GM21515 (cell line): ENCODE results near the gene TTC23L.
A peak's percentile ranks its signal among the peaks of the same experiment; 100 is the strongest.

ENCODE experiments used
- ATAC-seq: cut with Tn5 transposase; IDR thresholded peaks from one replicate; pipeline ENCODE4 v1.9.1; 2021; ENCODE audit not compliant: unreplicated experiment

TTC23L gene

GRCh38 chr5:34833090-34833489, 5.9 kb upstream of the TTC23L start:
- ATAC-seq = no peak

GRCh38 chr5:34833976-34834793, 4.8 kb upstream of the TTC23L start:
- ATAC-seq = no peak

- no peak for ATAC-seq
Measured at GRCh38 chr5:34834794-34835089, 4.2 kb upstream of the TTC23L start.

- ATAC-seq = no peak
Measured at GRCh38 chr5:34835664-34836063, 3.3 kb upstream of the TTC23L start.

GRCh38 chr5:34841816-34842215, 2.9 kb downstream of the TTC23L start:
- ATAC-seq = no peak

GRCh38 chr5:34842554-34842953, 3.6 kb downstream of the TTC23L start:
- no peak for ATAC-seq

GRCh38 chr5:34843497-34843896, 4.5 kb downstream of the TTC23L start:
- ATAC-seq = no peak

GRCh38 chr5:34844106-34844505, 5.1 kb downstream of the TTC23L start:
- ATAC-seq = no peak

GRCh38 chr5:34844999-34845398, 6.0 kb downstream of the TTC23L start:
- no peak for ATAC-seq

- ATAC-seq = no peak
Measured at GRCh38 chr5:34847056-34847455, 8.1 kb downstream of the TTC23L start.

GRCh38 chr5:34847552-34847951, 8.6 kb downstream of the TTC23L start:
- ATAC-seq = no peak

- ATAC-seq = no peak
Measured at GRCh38 chr5:34848230-34848629, 9.3 kb downstream of the TTC23L start.

- ATAC-seq = no peak
Measured at GRCh38 chr5:34849253-34849652, 10.3 kb downstream of the TTC23L start.

- peak; percentile 93 for ATAC-seq
Measured at GRCh38 chr5:34854459-34855174, 15.7 kb downstream of the TTC23L start.

- ATAC-seq = no peak
Measured at GRCh38 chr5:34857161-34857560, 18.2 kb downstream of the TTC23L start.

GRCh38 chr5:34857894-34858293, 18.9 kb downstream of the TTC23L start:
- ATAC-seq = no peak

- no peak for ATAC-seq
Measured at GRCh38 chr5:34858790-34859189, 19.8 kb downstream of the TTC23L start.

- no peak for ATAC-seq
Measured at GRCh38 chr5:34859253-34859652, 20.3 kb downstream of the TTC23L start.

- ATAC-seq = no peak
Measured at GRCh38 chr5:34863946-34864345, 25.0 kb downstream of the TTC23L start.

- no peak for ATAC-seq
Measured at GRCh38 chr5:34865091-34865490, 26.1 kb downstream of the TTC23L start.

GRCh38 chr5:34866989-34867471, 28.1 kb downstream of the TTC23L start:
- no peak for ATAC-seq

- ATAC-seq = no peak
Measured at GRCh38 chr5:34867660-34868059, 28.7 kb downstream of the TTC23L start.
